ENCODE results near the gene ARL6. TPM values are rescaled to one million over a fixed set of nuclear protein-coding genes. Genes with fewer than 3 reads are reported as not detected.

Gene ARL6
- total and polyA plus RNA-seq, 9 of the 15 experiments (the other 6 are each of a cell fraction or from before 2014, with no cell fraction given), result 0.91 to 2.9 (median 2.3) TPM

DNA sequence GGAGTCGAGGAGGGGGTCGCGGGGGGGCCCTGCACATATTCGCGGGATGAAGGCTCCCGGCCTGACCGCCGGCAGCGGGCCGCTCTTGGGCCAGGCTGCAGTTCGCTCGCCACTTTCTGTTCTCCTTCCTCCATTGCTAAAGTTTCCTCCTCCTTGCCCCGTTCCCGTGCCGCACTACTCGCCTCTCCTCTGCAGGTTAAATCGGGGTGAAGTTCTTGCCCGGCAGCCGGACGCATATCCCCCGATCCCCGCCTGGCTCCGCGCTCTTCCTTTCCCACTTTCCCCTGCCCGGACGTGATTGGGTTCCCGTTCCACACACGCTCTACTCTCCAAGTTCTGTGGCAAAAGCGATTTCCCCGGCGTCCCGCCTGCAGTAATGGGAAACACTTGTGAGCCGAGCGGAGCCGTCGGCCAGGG lies 57.8 kb downstream of the ARL6 start:
- in situ Hi-C loops (cut with MboI), result no loop called here
- no TSS peak for BruUV-seq (replicated peaks)

More for the DNA sequence above, 57.8 kb downstream of the ARL6 start:
- Histone ChIP-seq H3K9ac (ENCODE audit: insufficient read depth in 1 of 2, low read depth in 2 of 2, low read length in 2 of 2) (peak overlapping the region in 1 of 2 experiments; percentile 90; a peak in 3 of 4 replicates), H3K9me3 (replicated peaks; ENCODE audit: control insufficient read depth, insufficient read depth, low read depth, low read length) (no peaks in the 10 kb centered on the region), H3K4me3 (peak overlapping the region; percentile 39), H3K27me3 (ENCODE audit: control insufficient read depth in 2 of 2, insufficient read depth in 2 of 2, low read length in 2 of 2) (peaks cover 13 to 26% of the 10 kb centered on the region in 2 experiments), H4K20me1 (replicated peaks; ENCODE audit: control insufficient read depth, insufficient read depth, low read length) (no peaks in the 10 kb centered on the region), H3K79me2 (ENCODE audit: control insufficient read depth, insufficient read depth, low read length) (no peaks in the 10 kb centered on the region), H3K4me1 (replicated peaks in 1 of 2; ENCODE audit: control insufficient read depth in 2 of 2, insufficient read depth in 2 of 2, low read length in 2 of 2) (peaks cover 0 to 14% of the 10 kb centered on the region in 2 experiments; a peak in 2 of 5 replicates), H3K36me3 (ENCODE audit: control insufficient read depth, insufficient read depth, low read length) (no peaks in the 10 kb centered on the region), H3K4me2 (ENCODE audit: insufficient read depth, low read length) (peak overlapping the region; percentile 70), H2AFZ (ENCODE audit: low read depth, low read length) (peak overlapping the region; percentile 82), H3K9me1 (ENCODE audit: control insufficient read depth, insufficient read depth, low read length) (no peaks in the 10 kb centered on the region), H3K27ac (ENCODE audit: extremely low read depth, low read depth, low read length) (no peak overlapping the region)
- intact Hi-C loops (cut with micrococcal nuclease), result no loop called here
- ATAC-seq (peak; percentile 20), DNase-seq (ENCODE audit: extremely low read depth in 1 of 4, low spot score in 3 of 4) (peak in 2 of 4 experiments; percentile 3 to 4), FAIRE-seq (no peak)
- ChIA-PET CTCF (ENCODE audit: low intra/inter-chr PET ratio) (no interaction called here), POLR2A (no interaction called here)
- TF ChIP-seq, protein P1, sequence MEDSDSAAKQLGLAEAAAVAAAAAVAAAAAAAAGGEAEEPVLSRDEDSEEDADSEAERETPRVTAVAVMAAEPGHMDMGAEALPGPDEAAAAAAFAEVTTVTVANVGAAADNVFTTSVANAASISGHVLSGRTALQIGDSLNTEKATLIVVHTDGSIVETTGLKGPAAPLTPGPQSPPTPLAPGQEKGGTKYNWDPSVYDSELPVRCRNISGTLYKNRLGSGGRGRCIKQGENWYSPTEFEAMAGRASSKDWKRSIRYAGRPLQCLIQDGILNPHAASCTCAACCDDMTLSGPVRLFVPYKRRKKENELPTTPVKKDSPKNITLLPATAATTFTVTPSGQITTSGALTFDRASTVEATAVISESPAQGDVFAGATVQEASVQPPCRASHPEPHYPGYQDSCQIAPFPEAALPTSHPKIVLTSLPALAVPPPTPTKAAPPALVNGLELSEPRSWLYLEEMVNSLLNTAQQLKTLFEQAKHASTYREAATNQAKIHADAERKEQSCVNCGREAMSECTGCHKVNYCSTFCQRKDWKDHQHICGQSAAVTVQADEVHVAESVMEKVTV (CRISPR knock-in tag; IDR thresholded peaks at IDR 0.05), result no peak
- TF ChIP-seq EZH2 (IDR thresholded peaks at IDR 0.05; ENCODE audit: borderline replicate concordance, low read depth, low read length), result peak; percentile 39; the same call in 1 of the 2 replicates
- 21% methylated on average over 9 of the region's 36 CpGs for WGBS (ENCODE audit: insufficient coverage, low coverage, missing lambda C conversion rate)
